ENCODE measurements around the gene ZIC5.

- no peak for TF ChIP-seq EP300 (IDR thresholded peaks at IDR 0.05)
- TF ChIP-seq, protein P1, sequence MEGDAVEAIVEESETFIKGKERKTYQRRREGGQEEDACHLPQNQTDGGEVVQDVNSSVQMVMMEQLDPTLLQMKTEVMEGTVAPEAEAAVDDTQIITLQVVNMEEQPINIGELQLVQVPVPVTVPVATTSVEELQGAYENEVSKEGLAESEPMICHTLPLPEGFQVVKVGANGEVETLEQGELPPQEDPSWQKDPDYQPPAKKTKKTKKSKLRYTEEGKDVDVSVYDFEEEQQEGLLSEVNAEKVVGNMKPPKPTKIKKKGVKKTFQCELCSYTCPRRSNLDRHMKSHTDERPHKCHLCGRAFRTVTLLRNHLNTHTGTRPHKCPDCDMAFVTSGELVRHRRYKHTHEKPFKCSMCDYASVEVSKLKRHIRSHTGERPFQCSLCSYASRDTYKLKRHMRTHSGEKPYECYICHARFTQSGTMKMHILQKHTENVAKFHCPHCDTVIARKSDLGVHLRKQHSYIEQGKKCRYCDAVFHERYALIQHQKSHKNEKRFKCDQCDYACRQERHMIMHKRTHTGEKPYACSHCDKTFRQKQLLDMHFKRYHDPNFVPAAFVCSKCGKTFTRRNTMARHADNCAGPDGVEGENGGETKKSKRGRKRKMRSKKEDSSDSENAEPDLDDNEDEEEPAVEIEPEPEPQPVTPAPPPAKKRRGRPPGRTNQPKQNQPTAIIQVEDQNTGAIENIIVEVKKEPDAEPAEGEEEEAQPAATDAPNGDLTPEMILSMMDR (IDR thresholded peaks at IDR 0.05): no peak
- TF ChIP-seq POLR2A (IDR thresholded peaks at IDR 0.05): no peak
- no peak for TF ChIP-seq POLR2AphosphoS5 (IDR thresholded peaks at IDR 0.05)
Observed at GRCh38 chr13:99988529-99989275, 17.1 kb upstream of the ZIC5 start.
